Large intestine (tissue), 3 donors: Measurements from ENCODE around the gene GLYATL3. TPM values are rescaled to one million over a fixed set of nuclear protein-coding genes. Genes with fewer than 3 reads are reported as not detected.

Source experiments
- DNase-seq, 2 donors: peaks; one replicate each; pipeline versions ENCODE4 v3.0.0 to v3.0.0-alpha.2; 2013
- H3K27ac ChIP-seq: one replicate; pipeline ENCODE4 v1.5.1; 2013; ENCODE audit warnings: low read length
- H3K27me3 ChIP-seq: 2 replicates; pipeline ENCODE4 v1.6.1; 2013; ENCODE audit warnings: low read length; ENCODE audit not compliant: control insufficient read depth, insufficient read depth
- H3K36me3 ChIP-seq: 2 replicates; pipeline ENCODE4 v1.6.1; 2013; ENCODE audit warnings: low read length; ENCODE audit not compliant: control insufficient read depth, insufficient read depth
- H3K4me1 ChIP-seq: one replicate; pipeline ENCODE4 v1.6.1; 2013; ENCODE audit warnings: low read length; ENCODE audit not compliant: control insufficient read depth, insufficient read depth
- H3K4me3 ChIP-seq: one replicate; pipeline ENCODE4 v1.5.1; 2013; ENCODE audit warnings: low read length
- H3K9me3 ChIP-seq: one replicate; pipeline ENCODE4 v1.6.1; 2013; ENCODE audit warnings: mild to moderate bottlenecking, low read depth, low read length, moderate library complexity; ENCODE audit not compliant: control insufficient read depth
- WGBS: methylation state at CpG from one replicate; pipeline ENCODE4 v1.1.5; 2013; ENCODE audit warnings: low lambda C conversion rate; ENCODE audit not compliant: insufficient coverage; 5-methylcytosine and 5-hydroxymethylcytosine counted together
- polyA plus RNA-seq: library from polyadenylated mRNA; unstranded; fragments of 120-200 nt; gene quantifications from one replicate; pipeline ENCODE4 v1.2.1, GENCODE V29; 2013

GLYATL3 gene
- polyA plus RNA-seq, 1 donor = not detected

GRCh38 chr6:49555951-49556350, 56.2 kb downstream of the GLYATL3 start:
- H3K27ac ChIP-seq = peak overlapping the region; percentile 78
- no peak for DNase-seq
- WGBS = no CpG with 5 or more reads among the region's 4 CpGs

GRCh38 chr6:49556429-49556837, 56.7 kb downstream of the GLYATL3 start:
- Histone ChIP-seq H3K36me3 (no peaks in the 10 kb centered on the region), H3K4me1 (peaks cover 8% of the 10 kb centered on the region), H3K9me3 (no peaks in the 10 kb centered on the region), H3K27me3 (no peaks in the 10 kb centered on the region), H3K4me3 (no peak overlapping the region), H3K27ac (peak overlapping the region; percentile 78)
- peak; percentile 91 to 95 for DNase-seq

More at GRCh38 chr6:49555951-49556350, 56.2 kb downstream of the GLYATL3 start:
- Histone ChIP-seq H3K36me3 (no peaks in the 10 kb centered on the region), H3K4me1 (peaks cover 9% of the 10 kb centered on the region), H3K9me3 (no peaks in the 10 kb centered on the region), H3K4me3 (no peak overlapping the region), H3K27me3 (peaks cover 3% of the 10 kb centered on the region)

- DNase-seq = no peak
- H3K27ac ChIP-seq = peak overlapping the region; percentile 57
- no peak overlapping the region for H3K4me3 ChIP-seq
- 100% methylated on average over 1 of the region's 3 CpGs for WGBS
- no peaks in the 10 kb centered on the region for H3K27me3 ChIP-seq
- peaks cover 6% of the 10 kb centered on the region for H3K4me1 ChIP-seq
- no peaks in the 10 kb centered on the region for H3K9me3 ChIP-seq
- no peaks in the 10 kb centered on the region for H3K36me3 ChIP-seq
Observed at GRCh38 chr6:49557177-49557576, 57.5 kb downstream of the GLYATL3 start.

GRCh38 chr6:49558238-49558637, 58.5 kb downstream of the GLYATL3 start:
- peaks cover 6% of the 10 kb centered on the region for H3K4me1 ChIP-seq
- no peaks in the 10 kb centered on the region for H3K9me3 ChIP-seq
- H3K4me3 ChIP-seq = no peak overlapping the region
- H3K27ac ChIP-seq = no peak overlapping the region
- H3K36me3 ChIP-seq = no peaks in the 10 kb centered on the region
- no peak for DNase-seq
- no peaks in the 10 kb centered on the region for H3K27me3 ChIP-seq

- Histone ChIP-seq H3K4me3 (no peak overlapping the region), H3K27me3 (no peaks in the 10 kb centered on the region), H3K4me1 (no peaks in the 10 kb centered on the region), H3K9me3 (no peaks in the 10 kb centered on the region), H3K36me3 (no peaks in the 10 kb centered on the region), H3K27ac (no peak overlapping the region)
- no peak for DNase-seq
- no CpG with 5 or more reads among the region's 5 CpGs for WGBS
Observed at GRCh38 chr6:49563006-49563886, 63.5 kb downstream of the GLYATL3 start.

GRCh38 chr6:49564552-49564951, 64.8 kb downstream of the GLYATL3 start:
- Histone ChIP-seq H3K27ac (no peak overlapping the region), H3K27me3 (no peaks in the 10 kb centered on the region), H3K4me1 (no peaks in the 10 kb centered on the region), H3K36me3 (no peaks in the 10 kb centered on the region), H3K9me3 (no peaks in the 10 kb centered on the region), H3K4me3 (no peak overlapping the region)
- 100% methylated on average over 1 of the region's 1 CpG for WGBS
- DNase-seq = no peak

GRCh38 chr6:49565261-49565660, 65.5 kb downstream of the GLYATL3 start:
- no peak for DNase-seq

GRCh38 chr6:49565855-49566254, 66.1 kb downstream of the GLYATL3 start:
- H3K27me3 ChIP-seq = no peaks in the 10 kb centered on the region

More at GRCh38 chr6:49565261-49565660, 65.5 kb downstream of the GLYATL3 start:
- H3K27me3 ChIP-seq = no peaks in the 10 kb centered on the region
- no peak overlapping the region for H3K4me3 ChIP-seq
- H3K27ac ChIP-seq = no peak overlapping the region
- WGBS = no CpG with 5 or more reads among the region's 2 CpGs
- no peaks in the 10 kb centered on the region for H3K36me3 ChIP-seq
- H3K4me1 ChIP-seq = no peaks in the 10 kb centered on the region
- H3K9me3 ChIP-seq = no peaks in the 10 kb centered on the region

GRCh38 chr6:49570474-49571079, 70.9 kb downstream of the GLYATL3 start:
- no CpG with 5 or more reads among the region's 6 CpGs for WGBS
- DNase-seq = no peak
- H3K4me3 ChIP-seq = no peak overlapping the region
- no peak overlapping the region for H3K27ac ChIP-seq
- H3K36me3 ChIP-seq = no peaks in the 10 kb centered on the region
- H3K9me3 ChIP-seq = peaks cover 2% of the 10 kb centered on the region
- no peaks in the 10 kb centered on the region for H3K4me1 ChIP-seq
- no peaks in the 10 kb centered on the region for H3K27me3 ChIP-seq

More at GRCh38 chr6:49565855-49566254, 66.1 kb downstream of the GLYATL3 start:
- DNase-seq = no peak
- H3K9me3 ChIP-seq = no peaks in the 10 kb centered on the region
- H3K4me1 ChIP-seq = no peaks in the 10 kb centered on the region
- H3K4me3 ChIP-seq = no peak overlapping the region
- no peaks in the 10 kb centered on the region for H3K36me3 ChIP-seq
- H3K27ac ChIP-seq = no peak overlapping the region
- WGBS = no CpG with 5 or more reads among the region's 10 CpGs

GRCh38 chr6:49576618-49577017, 76.9 kb downstream of the GLYATL3 start:
- WGBS = no CpG with 5 or more reads among the region's 1 CpG
- DNase-seq = no peak

More at GRCh38 chr6:49576618-49577017, 76.9 kb downstream of the GLYATL3 start:
- Histone ChIP-seq H3K4me1 (no peaks in the 10 kb centered on the region), H3K4me3 (no peak overlapping the region), H3K36me3 (no peaks in the 10 kb centered on the region), H3K9me3 (peaks cover 2% of the 10 kb centered on the region), H3K27ac (no peak overlapping the region), H3K27me3 (no peaks in the 10 kb centered on the region)
